GM23338 (cell line): ENCODE measurements around the gene DDX41. TPM values are rescaled to one million over a fixed set of nuclear protein-coding genes. Genes with fewer than 3 reads are reported as not detected.

Source experiments
- ATAC-seq: fragments of 200-7000 bp; cut with Tn5 transposase; 3 replicates; pipeline ENCODE4 v1.9.1; 2020
- DNase-seq: peaks from one replicate; pipeline ENCODE4 v3.0.0-alpha.2; 2015; ENCODE audit warnings: low spot score
- H2AFZ ChIP-seq: fragments of 200-600 bp; sonication (generic); 2 replicates; pipeline ENCODE4 v1.8.0; 2016; ENCODE audit warnings: antibody characterized with exemption, mild to moderate bottlenecking, moderate library complexity
- H3F3A ChIP-seq: fragments of 200-600 bp; sonication (generic); replicated peaks from 2 replicates; pipeline ENCODE4 v1.8.0; 2017; ENCODE audit warnings: antibody characterized with exemption, mixed run types, low read depth
- H3K27ac ChIP-seq: fragments of 200-600 bp; sonication (generic); 2 replicates; pipeline ENCODE4 v1.6.1; 2016; ENCODE audit warnings: low read depth
- H3K27me3 ChIP-seq: fragments of 200-600 bp; sonication (generic); 2 replicates; pipeline ENCODE4 v1.8.0; 2016; ENCODE audit warnings: mild to moderate bottlenecking, mixed run types, moderate library complexity; ENCODE audit not compliant: insufficient read depth
- H3K36me3 ChIP-seq: fragments of 200-600 bp; sonication (generic); 2 replicates; pipeline ENCODE4 v1.8.0; 2016; ENCODE audit warnings: mild to moderate bottlenecking; ENCODE audit not compliant: insufficient read depth
- H3K4me1 ChIP-seq: fragments of 200-600 bp; sonication (generic); 2 replicates; pipeline ENCODE4 v1.8.0; 2016; ENCODE audit warnings: mild to moderate bottlenecking, moderate library complexity; ENCODE audit not compliant: insufficient read depth
- H3K4me2 ChIP-seq: fragments of 200-600 bp; sonication (generic); 2 replicates; pipeline ENCODE4 v1.7.1; 2017; ENCODE audit warnings: mixed run types
- H3K4me3 ChIP-seq: fragments of 200-600 bp; sonication (generic); 2 replicates; pipeline ENCODE4 v1.6.1; 2016; ENCODE audit warnings: mixed run types
- H3K79me2 ChIP-seq: fragments of 200-600 bp; sonication (generic); replicated peaks from 2 replicates; pipeline ENCODE4 v1.8.0; 2017; ENCODE audit warnings: mild to moderate bottlenecking; ENCODE audit not compliant: insufficient read depth
- H3K9me2 ChIP-seq: fragments of 200-600 bp; sonication (generic); 2 replicates; pipeline ENCODE4 v1.8.0; 2017; ENCODE audit not compliant: insufficient read depth
- H4K20me1 ChIP-seq: fragments of 200-600 bp; sonication (generic); replicated peaks from 2 replicates; pipeline ENCODE4 v1.8.0; 2017; ENCODE audit warnings: mild to moderate bottlenecking; ENCODE audit not compliant: insufficient read depth
- H3K27ac Mint-ChIP-seq: 2 replicates; pipeline ENCODE4 v1.8.0; 2020; ENCODE audit warnings: inconsistent platforms, mild to moderate bottlenecking, moderate library complexity, mixed read lengths
- H3K27me3 Mint-ChIP-seq: 3 replicates; pipeline ENCODE4 v1.8.0; 2022; ENCODE audit warnings: low read depth, mild to moderate bottlenecking, moderate library complexity, mixed read lengths, inconsistent platforms; ENCODE audit not compliant: insufficient read depth, poor library complexity
- H3K36me3 Mint-ChIP-seq: 3 replicates; pipeline ENCODE4 v1.8.0; 2021; ENCODE audit warnings: low read depth, mild to moderate bottlenecking, inconsistent platforms, moderate library complexity, mixed read lengths
- H3K4me1 Mint-ChIP-seq: 3 replicates; pipeline ENCODE4 v1.8.0; 2020; ENCODE audit warnings: mild to moderate bottlenecking, inconsistent platforms, mixed read lengths
- H3K4me3 Mint-ChIP-seq: 3 replicates; pipeline ENCODE4 v1.8.0; 2021; ENCODE audit warnings: moderate library complexity, mild to moderate bottlenecking, inconsistent platforms, mixed read lengths
- H3K9me3 Mint-ChIP-seq: 3 replicates; pipeline ENCODE4 v1.8.0; 2020; ENCODE audit warnings: moderate library complexity, mild to moderate bottlenecking, inconsistent platforms, mixed read lengths
- CREB1 ChIP-seq: fragments of 250-450 bp; sonication (Bioruptor Pico); IDR thresholded peaks from 2 replicates; pipeline ENCODE4 v1.5.0; 2020; ENCODE audit warnings: low read depth, mild to moderate bottlenecking, moderate library complexity
- CTCF ChIP-seq, 2 experiments: fragments of 200-600 bp in 1 of 2; sonication (generic) in 1 of 2; conservative IDR thresholded peaks; 2 replicates each; pipeline versions ENCODE4 v1.5.1 to v1.6.1; 2016 to 2017; ENCODE audit warnings: antibody characterized with exemption in 2 of 2, low read depth in 2 of 2, mild to moderate bottlenecking in 2 of 2, moderate library complexity in 1 of 2
- ETS1 ChIP-seq: IDR thresholded peaks from 2 replicates; pipeline ENCODE4 v1.6.1; 2016; ENCODE audit warnings: antibody characterized with exemption
- EZH2 ChIP-seq: fragments of 200-600 bp; sonication (generic); IDR thresholded peaks from one replicate; pipeline ENCODE4 v1.8.0; 2017; ENCODE audit warnings: antibody characterized with exemption, mild to moderate bottlenecking, low read depth; ENCODE audit not compliant: unreplicated experiment
- EZH2phosphoT487 ChIP-seq: fragments of 200-600 bp; sonication (generic); IDR thresholded peaks from one replicate; pipeline ENCODE4 v1.8.1; 2018; ENCODE audit warnings: antibody characterized with exemption; ENCODE audit not compliant: unreplicated experiment
- JUNB ChIP-seq: IDR thresholded peaks from one replicate; pipeline ENCODE4 v1.6.1; 2016; ENCODE audit warnings: antibody characterized with exemption; ENCODE audit not compliant: unreplicated experiment
- NANOG ChIP-seq: IDR thresholded peaks from 2 replicates; pipeline ENCODE4 v1.6.1; 2016; ENCODE audit warnings: antibody characterized with exemption, borderline replicate concordance
- POLR2AphosphoS5 ChIP-seq: IDR thresholded peaks from 2 replicates; pipeline ENCODE4 v1.6.1; 2016; ENCODE audit warnings: antibody characterized with exemption, low read depth
- REST ChIP-seq: IDR thresholded peaks from one replicate; pipeline ENCODE4 v1.6.1; 2018; ENCODE audit warnings: antibody characterized with exemption; ENCODE audit not compliant: unreplicated experiment
- STAT1 ChIP-seq: IDR thresholded peaks from one replicate; pipeline ENCODE4 v1.6.1; 2016; ENCODE audit warnings: antibody characterized with exemption; ENCODE audit not compliant: unreplicated experiment
- ZNF114 ChIP-seq: fragments of 250-450 bp; sonication (Bioruptor Pico); IDR thresholded peaks from 2 replicates; pipeline ENCODE4 v1.5.0; 2020; ENCODE audit warnings: mild to moderate bottlenecking, moderate library complexity
- ZNF331 ChIP-seq: fragments of 250-450 bp; sonication (Bioruptor Pico); IDR thresholded peaks from 2 replicates; pipeline ENCODE4 v1.5.0; 2020; ENCODE audit warnings: low read depth, mild to moderate bottlenecking, moderate library complexity
- ZNF462 ChIP-seq: fragments of 250-450 bp; sonication (Bioruptor Pico); IDR thresholded peaks from 2 replicates; pipeline ENCODE4 v1.5.0; 2020; ENCODE audit warnings: mild to moderate bottlenecking, moderate library complexity
- polyA plus RNA-seq: library from polyadenylated mRNA; unstranded; fragments of >200 nt; fragmentation: Nextera tagmentation; extraction: Ambion mirVana; gene quantifications from 2 replicates; pipeline ENCODE4 v1.2.1, GENCODE V29; 2016
- total RNA-seq: library from RNA; depleted of rRNA; stranded (reverse); fragments of >200 nt; shearing (Covaris generic); gene quantifications from 2 replicates; pipeline ENCODE4 v1.2.3, GENCODE V29; 2014

The DDX41 gene
- total and polyA plus RNA-seq, 2 experiments from 2014 or later = 67.1 to 139 TPM

GRCh38 chr5:177504086-177505056 is 12.4 kb downstream of the DDX41 start:
- no peak for DNase-seq
- H3K9me3 Mint-ChIP-seq = no peaks in the 10 kb centered on the region

More at GRCh38 chr5:177504086-177505056, 12.4 kb downstream of the DDX41 start:
- no peak for TF ChIP-seq EZH2phosphoT487
- no peak for TF ChIP-seq ZNF462 (CRISPR knock-in tag)
- TF ChIP-seq JUNB = no peak
- TF ChIP-seq ZNF331 (CRISPR knock-in tag) = no peak
- no peak for TF ChIP-seq NANOG
- no peak for TF ChIP-seq ZNF114
- TF ChIP-seq EZH2 = no peak
- TF ChIP-seq REST = no peak
- no peak for TF ChIP-seq ETS1
- no peak for TF ChIP-seq STAT1
- TF ChIP-seq POLR2AphosphoS5 = no peak
- TF ChIP-seq CREB1 (CRISPR knock-in tag) = no peak
- TF ChIP-seq CTCF (conservative IDR thresholded peaks at IDR 0.05; ENCODE audit: low read depth in 2 of 2) = no peak
- H2AFZ ChIP-seq = no peak overlapping the region
- H3K4me2 ChIP-seq = no peak overlapping the region
- H3K9me2 ChIP-seq = no peaks in the 10 kb centered on the region
- peaks cover 10% of the 10 kb centered on the region; the same call in 1 of the 2 replicates for H3K27me3 ChIP-seq
- no peaks in the 10 kb centered on the region for H3K36me3 ChIP-seq
- no peaks in the 10 kb centered on the region for H3K79me2 ChIP-seq
- Mint-ChIP-seq H3K36me3 (peaks cover 15% of the 10 kb centered on the region), H3K27me3 (peaks cover 21% of the 10 kb centered on the region), H3K27ac (no peak overlapping the region), H3K4me1 (peaks cover 26% of the 10 kb centered on the region), H3K4me3 (no peak overlapping the region)
- ATAC-seq = no peak
- H3F3A ChIP-seq = peaks cover 11% of the 10 kb centered on the region; the same call in 1 of the 2 replicates
- no peak overlapping the region for H3K27ac ChIP-seq
- peaks cover 17% of the 10 kb centered on the region for H3K4me1 ChIP-seq
- no peak overlapping the region for H3K4me3 ChIP-seq
- H4K20me1 ChIP-seq = no peaks in the 10 kb centered on the region; the same call in 1 of the 2 replicates
